H1 (cell line): ENCODE data around the gene PRDM15.

ENCODE experiments used
- ATF3 ChIP-seq: IDR thresholded peaks from 2 replicates; pipeline ENCODE4 v1.6.1; 2011; ENCODE audit warnings: low read depth, mild to moderate bottlenecking, low read length; ENCODE audit not compliant: insufficient read depth
- EZH2 ChIP-seq: fragments of 200-600 bp; sonication (generic); IDR thresholded peaks from 2 replicates; pipeline ENCODE4 v1.7.1; 2012; ENCODE audit warnings: low read depth, mild to moderate bottlenecking, moderate library complexity, low read length, inconsistent platforms; ENCODE audit not compliant: severe bottlenecking
- GABPA ChIP-seq: IDR thresholded peaks from 2 replicates; pipeline ENCODE4 v1.6.1; 2011; ENCODE audit warnings: mild to moderate bottlenecking, low read length, moderate library complexity, borderline replicate concordance; ENCODE audit not compliant: insufficient read depth

- TF ChIP-seq EZH2 (no peak), GABPA (no peak), ATF3 (no peak)
Observed at GRCh38 chr21:41865002-41865777, 14.0 kb downstream of the PRDM15 start.
